NCI-H2227 (cell line): Measurements from ENCODE around the gene SNRNP25.
"Not testable (repeated sequence)": the region's sequence is repeated elsewhere in the genome, so short reads cannot be mapped to it uniquely, and the experiment has no call there.

Experiments
- DNase-seq: peaks from one replicate; lab custom pipeline; 2025; ENCODE audit not compliant: unreplicated experiment; lab: John Stamatoyannopoulos, UW

Gene SNRNP25

DNA sequence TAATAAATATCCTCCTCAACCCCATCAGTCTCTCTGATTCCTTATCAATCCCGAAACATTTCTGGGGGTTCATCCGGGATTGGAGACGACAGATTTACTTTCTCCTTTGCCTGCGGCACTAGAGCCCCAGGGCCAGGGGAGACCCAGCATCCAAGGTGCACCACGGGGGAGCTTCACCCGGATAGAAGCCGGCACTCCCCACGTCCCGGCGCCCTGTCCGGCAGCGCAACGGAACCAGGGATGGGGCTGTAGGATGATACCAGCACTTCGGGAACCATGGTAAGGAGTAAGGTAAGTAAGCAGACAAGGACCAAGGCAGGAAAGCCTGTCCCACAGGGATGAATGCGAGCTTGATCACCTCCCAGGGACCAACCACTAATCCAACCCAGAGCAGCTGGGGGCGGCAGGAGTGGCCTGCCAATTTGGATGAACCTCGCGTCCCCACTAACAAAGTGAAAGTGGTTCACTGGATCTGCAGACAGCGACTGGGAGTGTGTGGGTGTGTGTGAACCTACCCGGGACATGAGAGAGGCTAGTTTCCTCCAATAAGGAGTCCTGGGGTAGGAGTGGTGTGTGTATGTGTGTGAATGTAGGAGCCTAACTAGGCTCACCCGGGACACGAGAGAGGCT is 12.1 kb upstream of the SNRNP25 start:
- no peak for DNase-seq

DNA sequence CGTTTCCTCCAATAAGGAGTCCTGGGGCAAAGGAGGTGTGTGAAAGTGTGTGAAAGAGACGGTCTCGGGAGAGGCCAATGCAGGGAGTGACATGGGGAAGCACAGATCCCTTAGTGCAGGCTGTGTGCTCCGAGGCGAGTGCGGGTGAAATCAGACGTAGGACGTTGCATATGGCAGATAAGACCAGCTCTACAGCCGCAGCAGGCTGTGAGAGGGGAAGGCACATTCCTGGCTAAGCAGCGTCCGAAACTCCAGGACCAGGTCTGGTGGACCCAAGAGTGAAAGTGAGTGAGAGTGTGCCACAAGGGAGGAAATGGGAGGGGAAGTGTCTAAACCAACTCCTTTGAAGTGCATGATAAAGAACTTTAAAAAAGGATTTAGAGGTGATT is 11.6 kb upstream of the SNRNP25 start:
- no peak for DNase-seq

GRCh38 chr16:42691-43090 is 10.9 kb upstream of the SNRNP25 start:
- no peak for DNase-seq

DNA sequence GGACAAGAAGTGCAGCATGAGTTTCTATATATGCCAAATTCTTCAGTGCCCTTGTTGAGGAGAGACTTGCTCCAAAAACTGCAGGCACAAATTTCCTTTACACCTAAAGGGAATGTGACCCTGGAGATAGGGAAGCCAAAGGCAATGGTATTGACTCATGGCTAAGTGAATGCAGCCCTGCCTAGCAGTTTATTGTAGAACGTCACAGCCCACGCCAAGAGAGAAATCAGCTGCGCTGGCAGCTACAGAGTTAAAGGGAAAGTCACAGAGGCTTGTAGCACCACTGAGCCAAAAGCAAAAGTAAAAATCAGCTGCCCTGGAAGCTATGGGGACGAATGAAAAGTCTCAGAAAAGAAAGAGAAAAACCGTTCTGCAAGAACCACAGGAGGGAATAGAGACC is 10.3 kb upstream of the SNRNP25 start:
- no peak for DNase-seq

DNA sequence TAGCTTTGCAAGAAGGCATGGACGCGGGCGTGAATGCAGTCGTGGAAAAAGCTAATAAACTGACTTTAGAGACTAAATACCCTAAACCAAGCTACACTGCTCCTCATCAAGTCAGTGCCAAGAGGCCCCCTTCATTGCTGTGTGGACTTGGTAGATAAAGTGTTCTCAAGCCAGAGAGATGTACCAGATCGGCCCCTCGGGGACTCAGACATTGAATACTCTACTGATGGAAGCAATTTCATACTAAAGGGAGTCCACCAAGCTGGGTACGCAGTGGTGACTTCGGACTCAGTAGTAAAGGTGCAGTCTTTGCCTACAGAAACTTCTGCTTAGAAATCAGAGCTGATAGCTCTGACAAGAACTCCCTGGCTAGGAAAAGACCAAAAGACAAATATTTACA is 9.0 kb upstream of the SNRNP25 start:
- no peak for DNase-seq

DNA sequence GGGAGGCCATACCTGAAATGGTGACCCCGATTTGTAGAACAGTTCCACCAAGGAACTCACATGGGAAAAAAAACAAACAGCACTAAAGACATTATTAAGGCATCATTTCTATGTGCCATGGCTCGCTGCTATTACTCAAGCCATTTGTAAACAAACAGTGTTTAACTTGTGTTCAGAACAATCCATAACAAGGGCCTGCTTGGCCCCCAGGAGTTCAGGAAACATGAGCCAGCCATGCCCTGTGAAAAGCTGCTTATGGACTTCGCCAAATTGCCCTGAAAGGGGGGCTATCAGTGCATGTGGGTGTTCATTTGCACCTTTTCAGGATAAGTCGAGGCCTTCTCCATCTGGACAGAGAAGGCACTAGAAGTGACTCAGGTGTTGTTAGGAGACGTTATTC is 8.2 kb upstream of the SNRNP25 start:
- DNase-seq = no peak

DNA sequence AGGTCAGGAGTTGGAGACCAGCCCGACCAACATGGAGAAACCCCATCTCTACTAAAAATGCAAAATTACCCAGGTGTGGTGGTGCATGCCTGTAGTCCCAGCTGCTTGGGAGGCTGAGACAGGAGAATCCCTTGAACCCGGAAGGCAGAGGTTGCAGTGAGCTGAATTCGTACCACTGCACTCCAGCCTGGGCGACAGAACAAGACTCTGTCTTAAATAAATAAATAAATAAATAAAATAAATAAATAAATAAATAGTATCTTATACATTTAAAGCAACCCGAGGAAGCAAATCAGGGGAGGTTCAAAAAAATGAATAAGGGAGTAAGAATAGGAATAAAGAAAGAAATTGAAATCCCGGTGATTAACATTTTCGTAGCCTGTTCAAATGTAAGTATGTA is 7.1 kb upstream of the SNRNP25 start:
- DNase-seq = not testable (repeated sequence)

GRCh38 chr16:47234-47633 is 6.4 kb upstream of the SNRNP25 start:
- DNase-seq = no peak

DNA sequence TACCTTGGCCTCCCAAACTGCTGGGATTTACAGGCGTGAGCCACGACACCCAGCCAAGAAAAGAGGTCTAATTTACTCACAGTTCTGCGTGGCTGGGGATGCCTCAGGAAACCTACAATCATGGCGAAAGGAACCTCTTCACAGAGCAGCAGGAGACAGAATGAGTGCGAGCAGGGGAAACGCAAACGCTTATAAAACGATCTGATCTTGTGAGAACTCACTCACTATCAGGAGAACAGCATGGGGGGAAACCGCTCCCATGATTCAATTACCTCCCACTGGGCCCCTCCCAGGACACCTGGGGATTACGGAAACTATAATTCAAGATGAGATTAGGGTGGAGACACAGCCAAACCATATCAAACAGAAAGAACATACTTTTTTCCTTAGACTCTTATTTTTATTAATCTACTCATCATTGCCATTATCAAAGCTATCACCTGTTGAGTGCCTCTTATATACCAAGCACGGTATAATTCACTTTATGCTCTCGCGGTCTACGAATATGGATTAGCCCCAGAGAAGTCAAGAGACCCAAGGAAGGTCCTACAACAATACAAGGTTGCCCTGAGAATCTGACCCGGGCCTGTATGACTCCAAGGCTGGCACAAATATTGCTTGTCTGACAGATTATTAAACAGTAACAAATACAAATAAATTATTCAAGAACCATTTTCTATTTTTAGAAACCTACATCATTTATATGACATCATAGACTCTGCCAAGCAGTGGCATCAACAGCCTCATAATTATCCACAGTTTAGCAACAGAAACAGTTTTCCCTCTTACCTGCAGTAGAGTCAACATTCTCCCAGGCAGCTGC is 2.6 kb upstream of the SNRNP25 start:
- DNase-seq = no peak

GRCh38 chr16:54237-54581 is 581 bp downstream of the SNRNP25 start:
- DNase-seq = no peak

GRCh38 chr16:55571-56136 is 2.0 kb downstream of the SNRNP25 start:
- no peak for DNase-seq

DNA sequence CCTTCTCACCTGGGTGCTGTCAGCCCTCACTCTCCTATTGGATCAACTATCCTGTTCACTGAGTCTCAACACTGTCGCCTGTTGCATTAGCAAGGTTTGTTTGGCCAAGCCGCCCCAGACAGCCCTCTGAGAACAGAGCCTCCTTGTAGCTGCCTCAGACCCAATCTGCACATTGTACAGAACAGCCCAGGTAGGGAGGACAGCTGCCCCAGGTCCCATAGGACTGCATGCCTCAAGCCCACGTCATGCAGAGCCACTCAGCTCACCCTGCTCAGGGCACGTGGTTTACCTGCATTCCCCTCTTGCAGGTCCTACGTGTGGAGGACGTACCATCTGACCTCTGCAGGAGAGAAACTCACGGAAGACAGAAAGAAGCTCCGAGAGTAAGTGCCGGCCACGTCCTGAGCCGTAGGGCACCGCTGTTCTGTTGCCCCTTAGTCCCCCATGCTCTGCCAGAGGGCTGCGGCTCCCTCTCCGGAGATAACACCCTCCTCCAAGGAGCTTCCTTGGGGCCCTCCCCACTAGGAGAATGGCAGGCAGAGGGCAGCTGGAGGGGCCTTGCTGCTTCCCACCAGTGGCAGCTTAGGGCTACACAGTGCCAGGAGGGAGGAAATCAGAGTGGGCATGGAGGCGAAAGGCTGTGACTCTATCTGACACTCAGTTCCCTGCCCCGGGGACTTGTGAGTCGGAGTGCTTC is 2.8 kb downstream of the SNRNP25 start:
- DNase-seq = no peak

DNA sequence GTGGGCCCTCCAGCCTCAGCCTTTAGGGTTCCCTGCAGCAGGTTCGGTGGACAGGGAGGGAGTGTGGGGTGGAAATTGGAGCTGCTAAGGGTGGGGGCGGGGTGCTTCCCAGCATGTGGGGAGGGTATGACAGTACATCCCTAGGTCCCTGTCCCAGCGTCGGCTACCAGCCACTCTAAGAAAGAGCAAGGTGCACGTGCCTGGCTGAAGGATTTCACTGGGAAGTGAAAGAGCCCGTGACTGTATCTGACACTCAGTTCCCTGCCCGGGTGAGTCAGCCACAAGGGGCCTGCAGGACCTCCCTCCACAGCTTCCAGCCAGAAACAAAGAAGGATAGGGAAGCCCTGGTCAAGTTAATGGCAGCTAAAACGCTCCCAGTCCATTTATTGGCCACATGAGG is 4.1 kb downstream of the SNRNP25 start:
- no peak for DNase-seq

DNA sequence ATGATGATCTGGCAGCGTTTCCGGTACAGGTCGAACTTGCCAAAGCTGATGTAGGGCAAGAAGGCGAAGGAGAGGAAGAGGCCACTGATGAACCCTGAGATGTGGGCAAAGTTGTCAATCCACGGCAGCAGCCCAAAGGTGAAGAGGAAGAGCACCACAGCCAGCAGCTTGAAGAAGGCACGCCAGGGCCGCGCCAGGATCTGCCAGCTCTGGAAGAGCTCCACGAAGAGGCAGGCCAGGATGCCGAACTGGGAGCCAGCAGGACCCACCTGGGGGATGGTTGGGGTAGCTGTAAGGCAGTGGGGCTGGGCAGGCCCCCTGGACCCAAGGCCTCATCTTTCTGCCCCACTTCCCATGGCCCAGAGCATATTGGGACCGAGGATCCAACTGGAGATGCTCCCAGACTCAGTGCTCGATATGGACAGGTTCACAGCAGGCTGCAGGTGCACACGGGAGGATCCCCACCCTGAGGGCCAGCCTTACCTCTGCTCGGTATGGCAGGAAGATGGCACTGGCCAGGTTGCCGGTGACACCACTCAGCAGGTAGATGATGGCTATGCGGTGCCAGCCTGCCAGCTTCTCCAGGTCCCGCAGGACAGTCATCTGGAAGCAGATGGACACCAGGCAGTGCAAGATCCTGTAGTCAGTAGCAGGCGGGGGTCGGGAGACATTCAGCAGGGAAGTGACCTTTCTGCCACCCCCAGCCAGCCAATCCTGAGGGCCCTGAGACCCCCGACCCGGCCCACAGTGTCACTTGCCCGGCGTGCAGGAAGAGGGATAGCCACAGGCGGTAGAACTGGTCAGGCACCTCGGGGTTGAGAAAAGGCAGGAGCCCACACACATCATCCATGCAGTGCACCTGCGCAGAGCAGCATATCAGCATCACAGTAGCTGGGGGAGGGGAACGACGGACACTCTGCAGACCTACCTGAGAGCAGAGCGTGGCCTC is 5.1 kb downstream of the SNRNP25 start:
- no peak for DNase-seq

- no peak for DNase-seq
Observed at GRCh38 chr16:59440-60059, 5.9 kb downstream of the SNRNP25 start.

DNA sequence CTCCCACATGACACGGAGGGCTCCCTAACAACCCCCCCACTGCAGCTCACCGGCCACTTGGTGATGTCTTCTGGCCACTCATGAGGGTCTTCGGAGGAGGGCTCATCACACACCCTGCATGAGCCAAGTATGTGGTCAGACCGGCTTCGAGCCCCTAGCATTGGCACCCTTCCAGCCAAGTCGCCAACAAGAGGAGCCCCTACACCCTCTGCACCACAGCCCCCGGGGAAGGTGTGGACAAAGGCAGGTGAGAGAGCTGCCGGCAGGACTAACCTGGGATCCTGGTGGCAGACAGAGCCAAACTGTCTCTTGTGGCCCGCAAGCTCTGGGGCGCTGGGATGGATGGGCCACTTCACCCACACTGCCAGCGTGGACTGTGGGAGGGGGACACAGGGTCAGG is 6.5 kb downstream of the SNRNP25 start:
- DNase-seq = no peak

DNA sequence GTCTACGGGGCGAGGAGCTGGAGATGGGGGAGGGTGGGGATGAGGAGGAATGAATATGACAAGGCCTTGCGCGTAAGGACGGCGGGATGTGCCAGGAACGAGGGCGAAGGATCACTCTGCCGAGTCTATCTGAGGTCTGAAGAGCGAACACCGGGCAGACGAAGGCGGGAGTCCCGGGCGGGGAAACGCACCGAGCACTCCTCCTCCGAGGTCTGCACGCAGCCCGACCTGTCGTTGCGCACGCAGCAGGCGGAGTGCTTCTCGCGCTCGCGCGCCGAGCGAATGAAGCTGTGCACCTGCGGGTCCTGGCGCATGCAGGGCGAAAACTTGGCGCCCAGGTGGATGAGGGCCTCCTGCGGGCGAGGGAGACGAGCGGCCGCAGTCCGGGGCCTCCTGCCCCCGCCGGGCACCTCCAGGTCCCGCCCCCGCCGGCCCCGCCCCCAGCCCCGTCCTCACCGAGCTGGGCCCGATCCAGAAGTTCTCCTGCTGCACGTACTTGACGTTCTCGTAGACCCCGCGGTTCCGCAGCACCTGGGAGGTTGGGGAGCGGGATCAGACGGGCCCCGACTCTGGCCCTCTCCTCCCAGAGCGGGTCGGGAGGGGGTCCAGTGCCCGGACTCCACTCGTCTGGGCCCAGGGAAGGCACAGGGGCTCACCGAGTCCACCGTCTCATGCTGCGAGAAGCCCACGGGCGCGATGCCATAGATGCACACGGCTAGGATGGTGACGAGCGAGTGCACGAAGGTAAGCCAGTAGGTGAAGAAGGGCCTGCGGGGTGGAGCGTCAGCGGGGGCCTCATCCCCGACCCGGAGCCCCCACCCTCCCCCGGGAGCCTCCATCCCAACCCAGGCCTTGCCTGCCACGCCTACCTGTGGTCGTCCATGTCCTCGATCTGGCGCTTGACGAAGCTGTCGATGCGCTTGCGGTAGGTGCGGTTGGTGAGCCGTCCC is 7.6 kb downstream of the SNRNP25 start:
- DNase-seq = no peak

- DNase-seq = no peak
Observed at GRCh38 chr16:61879-62281, 8.3 kb downstream of the SNRNP25 start.

DNA sequence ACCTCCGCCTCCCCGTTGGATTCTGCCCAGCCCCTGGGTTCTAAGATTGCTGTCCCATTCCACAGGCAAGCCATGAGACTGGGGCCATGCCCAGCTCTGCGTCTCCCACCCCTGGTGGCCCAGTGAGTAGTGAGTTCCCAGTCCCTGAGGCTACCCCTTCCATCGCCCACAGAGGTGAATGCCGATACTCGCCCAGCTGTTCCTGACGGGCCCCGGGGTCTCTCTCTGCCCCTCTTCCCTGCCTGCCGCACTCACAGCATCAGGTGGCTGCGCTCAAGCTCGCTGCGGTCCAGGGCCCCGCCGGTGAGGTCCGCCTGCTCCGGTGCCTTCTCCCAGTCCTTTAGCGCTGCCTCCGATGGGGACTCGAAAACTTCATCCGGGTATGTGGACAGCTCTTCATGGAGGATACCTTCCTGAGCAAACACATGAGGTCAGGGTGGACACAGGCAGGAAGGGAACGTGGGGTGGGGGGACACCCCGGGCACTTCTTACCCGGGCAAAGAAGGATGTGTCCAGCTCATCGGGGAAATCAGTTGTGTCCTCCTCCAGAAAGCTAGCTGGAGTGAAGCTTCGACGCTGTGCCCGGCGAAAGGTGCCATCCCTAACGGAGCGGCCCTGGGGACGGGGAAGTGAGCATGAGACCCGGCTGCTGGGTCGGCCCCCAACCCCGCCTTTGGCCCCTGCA is 8.8 kb downstream of the SNRNP25 start:
- no peak for DNase-seq
